ENCODE measurements around the gene ADAP1.

DNA sequence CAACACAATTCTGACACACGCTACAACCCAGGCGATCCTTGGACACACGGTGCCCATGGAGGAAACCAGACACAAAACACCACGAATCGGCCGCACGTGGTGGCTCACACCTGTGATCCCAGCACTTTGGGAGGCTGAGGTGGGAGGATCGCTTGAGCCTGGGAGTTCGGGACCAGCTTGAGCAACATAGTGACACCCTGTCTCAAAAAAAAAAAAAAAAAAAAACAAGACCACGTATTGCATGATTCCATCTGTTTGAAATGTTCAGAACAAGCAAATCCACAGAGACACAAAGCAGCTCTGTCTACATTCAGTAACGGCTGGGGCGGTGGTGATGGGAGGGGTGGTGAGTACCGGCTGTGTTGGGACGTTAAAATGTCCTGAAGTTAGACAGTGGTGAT is 25.2 kb downstream of the ADAP1 start:
- TF ChIP-seq, protein P1, sequence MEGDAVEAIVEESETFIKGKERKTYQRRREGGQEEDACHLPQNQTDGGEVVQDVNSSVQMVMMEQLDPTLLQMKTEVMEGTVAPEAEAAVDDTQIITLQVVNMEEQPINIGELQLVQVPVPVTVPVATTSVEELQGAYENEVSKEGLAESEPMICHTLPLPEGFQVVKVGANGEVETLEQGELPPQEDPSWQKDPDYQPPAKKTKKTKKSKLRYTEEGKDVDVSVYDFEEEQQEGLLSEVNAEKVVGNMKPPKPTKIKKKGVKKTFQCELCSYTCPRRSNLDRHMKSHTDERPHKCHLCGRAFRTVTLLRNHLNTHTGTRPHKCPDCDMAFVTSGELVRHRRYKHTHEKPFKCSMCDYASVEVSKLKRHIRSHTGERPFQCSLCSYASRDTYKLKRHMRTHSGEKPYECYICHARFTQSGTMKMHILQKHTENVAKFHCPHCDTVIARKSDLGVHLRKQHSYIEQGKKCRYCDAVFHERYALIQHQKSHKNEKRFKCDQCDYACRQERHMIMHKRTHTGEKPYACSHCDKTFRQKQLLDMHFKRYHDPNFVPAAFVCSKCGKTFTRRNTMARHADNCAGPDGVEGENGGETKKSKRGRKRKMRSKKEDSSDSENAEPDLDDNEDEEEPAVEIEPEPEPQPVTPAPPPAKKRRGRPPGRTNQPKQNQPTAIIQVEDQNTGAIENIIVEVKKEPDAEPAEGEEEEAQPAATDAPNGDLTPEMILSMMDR (IDR thresholded peaks at IDR 0.05; ENCODE audit: insufficient read depth, low read length) = no peak
- TF ChIP-seq REST (IDR thresholded peaks at IDR 0.05; ENCODE audit: insufficient replicate concordance, low read depth) (no peak), POLR2AphosphoS5 (IDR thresholded peaks at IDR 0.05; ENCODE audit: low read depth) (no peak), SPI1 (IDR thresholded peaks at IDR 0.05; ENCODE audit: borderline replicate concordance, low read depth) (no peak), GABPA (IDR thresholded peaks at IDR 0.05; ENCODE audit: low read depth) (no peak)
